ENCODE results near the gene INKA2. TPM values are rescaled to one million over a fixed set of nuclear protein-coding genes. Genes with fewer than 3 reads are reported as not detected.

INKA2 gene
- total RNA-seq, 1 experiment from 2014 or later: 12.3 TPM

- no peak overlapping the region for H2BK120ac ChIP-seq (ENCODE audit: low read depth, low read length, poor library complexity, severe bottlenecking)
- H3K9ac ChIP-seq (ENCODE audit: extremely low read depth, insufficient read length, low read length): no peak overlapping the region
- H2AFZ ChIP-seq (ENCODE audit: low read length): no peak overlapping the region
- no peak overlapping the region for H2BK12ac ChIP-seq (ENCODE audit: insufficient read length, low read depth, low read length)
- H3K18ac ChIP-seq (ENCODE audit: insufficient read length, low read depth, low read length): no peak overlapping the region
- no peak overlapping the region for H4K5ac ChIP-seq (ENCODE audit: insufficient read length, low read depth, low read length)
- no peak overlapping the region for H3K4ac ChIP-seq (ENCODE audit: low read depth, low read length)
- no peak overlapping the region for H3K14ac ChIP-seq (ENCODE audit: insufficient read depth, low read length)
- DNase-seq: no peak
- H3T11ph ChIP-seq (ENCODE audit: low read length): no peak overlapping the region
- no peaks in the 10 kb centered on the region for H3K9me3 Mint-ChIP-seq
- no peaks in the 10 kb centered on the region for H3K23me2 ChIP-seq (ENCODE audit: insufficient read length, low read depth, low read length, poor library complexity, severe bottlenecking)
- no peaks in the 10 kb centered on the region for H3K9me3 ChIP-seq (ENCODE audit: control insufficient read depth, low read depth, low read length)
- H4K20me1 ChIP-seq (ENCODE audit: control insufficient read depth, insufficient read depth, insufficient read length): peaks cover 2% of the 10 kb centered on the region
- H3K4me3 Mint-ChIP-seq: no peak overlapping the region; a peak in 2 of 5 replicates
- H2BK20ac ChIP-seq (ENCODE audit: low read depth, low read length, poor library complexity, severe bottlenecking): no peak overlapping the region
- no peak overlapping the region for H2BK5ac ChIP-seq (ENCODE audit: insufficient read length, low read length)
- H3K27me3 ChIP-seq (ENCODE audit: insufficient read depth, low read length): no peaks in the 10 kb centered on the region
- no peak overlapping the region for H2AK5ac ChIP-seq (ENCODE audit: insufficient read length, low read length)
- H3K79me2 ChIP-seq (ENCODE audit: insufficient read depth, low read length): no peaks in the 10 kb centered on the region
- WGBS (ENCODE audit: extremely low coverage, insufficient read length, low lambda C conversion rate): no CpG with 5 or more reads among the region's 7 CpGs
- no peak overlapping the region; a peak in 1 of 7 replicates for H3K27ac Mint-ChIP-seq
- H3K23ac ChIP-seq (ENCODE audit: insufficient read length, low read depth, low read length): no peak overlapping the region
- no peak overlapping the region for H4K8ac ChIP-seq (replicated peaks; ENCODE audit: insufficient read length, low read depth, low read length)
- H3K27ac ChIP-seq (ENCODE audit: insufficient read length, low read depth, low read length): no peak overlapping the region
- no peak overlapping the region for H4K91ac ChIP-seq (ENCODE audit: insufficient read length, low read depth, low read length)
- peaks cover 4% of the 10 kb centered on the region; the same call in 1 of the 2 replicates for H3K4me1 ChIP-seq (ENCODE audit: insufficient read depth, low read length)
- H3K27me3 Mint-ChIP-seq (ENCODE audit: low read depth): no peaks in the 10 kb centered on the region
- no peak overlapping the region for H3K4me2 ChIP-seq (ENCODE audit: insufficient read depth, insufficient read length, low read length)
- H3K4me1 Mint-ChIP-seq: peaks cover 17 to 23% of the 10 kb centered on the region in 2 experiments
- H3K36me3 Mint-ChIP-seq (ENCODE audit: insufficient read depth in 1 of 3, low read depth in 3 of 3): peaks cover 2 to 4% (median 3%) of the 10 kb centered on the region in 3 experiments; a peak in 4 of 7 replicates
- peaks cover 2% of the 10 kb centered on the region for H3K79me1 ChIP-seq (ENCODE audit: insufficient read depth, low read depth, low read length, poor library complexity, severe bottlenecking)
- TF ChIP-seq, protein P1, sequence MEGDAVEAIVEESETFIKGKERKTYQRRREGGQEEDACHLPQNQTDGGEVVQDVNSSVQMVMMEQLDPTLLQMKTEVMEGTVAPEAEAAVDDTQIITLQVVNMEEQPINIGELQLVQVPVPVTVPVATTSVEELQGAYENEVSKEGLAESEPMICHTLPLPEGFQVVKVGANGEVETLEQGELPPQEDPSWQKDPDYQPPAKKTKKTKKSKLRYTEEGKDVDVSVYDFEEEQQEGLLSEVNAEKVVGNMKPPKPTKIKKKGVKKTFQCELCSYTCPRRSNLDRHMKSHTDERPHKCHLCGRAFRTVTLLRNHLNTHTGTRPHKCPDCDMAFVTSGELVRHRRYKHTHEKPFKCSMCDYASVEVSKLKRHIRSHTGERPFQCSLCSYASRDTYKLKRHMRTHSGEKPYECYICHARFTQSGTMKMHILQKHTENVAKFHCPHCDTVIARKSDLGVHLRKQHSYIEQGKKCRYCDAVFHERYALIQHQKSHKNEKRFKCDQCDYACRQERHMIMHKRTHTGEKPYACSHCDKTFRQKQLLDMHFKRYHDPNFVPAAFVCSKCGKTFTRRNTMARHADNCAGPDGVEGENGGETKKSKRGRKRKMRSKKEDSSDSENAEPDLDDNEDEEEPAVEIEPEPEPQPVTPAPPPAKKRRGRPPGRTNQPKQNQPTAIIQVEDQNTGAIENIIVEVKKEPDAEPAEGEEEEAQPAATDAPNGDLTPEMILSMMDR (conservative IDR thresholded peaks at IDR 0.05): no peak
- no peak overlapping the region for H3K56ac ChIP-seq (ENCODE audit: insufficient read length, low read depth, low read length)
- no peak overlapping the region for H2BK15ac ChIP-seq (ENCODE audit: low read depth, low read length)
Measured at GRCh38 chr1:111729946-111730681, 9.1 kb downstream of the INKA2 start.
